OCI-M1 (cell line): ENCODE measurements around the gene TMEM170A.

ENCODE experiments used
- DNase-seq: peaks from one replicate; lab custom pipeline; 2025; lab: John Stamatoyannopoulos, UW

The TMEM170A gene

DNA sequence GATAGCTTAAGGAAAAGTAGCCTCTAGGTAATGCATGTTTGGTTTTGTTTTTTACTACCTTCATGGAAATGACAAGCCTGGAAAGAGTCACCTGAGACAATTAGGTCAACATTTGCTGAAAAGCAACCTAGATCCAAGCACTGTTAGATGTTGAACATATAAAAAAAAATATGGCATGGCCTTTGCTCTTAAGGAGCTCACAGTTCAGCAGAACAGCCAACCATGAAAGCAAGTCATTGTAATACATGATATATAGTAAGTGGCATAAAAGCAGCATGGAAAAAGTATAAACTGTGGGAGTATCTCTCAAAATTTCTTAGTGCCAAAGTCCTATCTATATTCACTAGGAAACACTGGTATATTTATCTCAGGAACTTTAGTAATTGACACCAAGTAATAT lies 62.8 kb downstream of the TMEM170A start:
- no peak for DNase-seq

DNA sequence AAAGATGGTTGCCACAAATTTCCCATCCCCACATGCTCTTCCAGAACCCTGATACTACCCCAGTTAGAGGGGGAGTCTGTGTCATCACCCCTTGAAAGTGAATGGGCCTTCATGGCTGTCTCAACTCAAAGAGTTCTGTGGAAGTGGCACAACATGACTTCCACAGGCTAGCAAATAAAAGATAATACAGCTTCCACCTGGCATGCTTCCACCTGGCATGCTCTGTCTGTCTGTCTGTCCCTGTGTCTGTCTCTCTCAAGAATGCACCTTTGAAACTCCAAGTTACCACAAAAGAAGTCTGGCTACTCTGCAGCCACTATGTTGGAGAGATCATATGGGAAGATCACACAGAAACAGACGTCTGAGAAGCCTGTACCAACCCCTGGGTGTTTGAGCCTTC lies 66.2 kb downstream of the TMEM170A start:
- DNase-seq: no peak

DNA sequence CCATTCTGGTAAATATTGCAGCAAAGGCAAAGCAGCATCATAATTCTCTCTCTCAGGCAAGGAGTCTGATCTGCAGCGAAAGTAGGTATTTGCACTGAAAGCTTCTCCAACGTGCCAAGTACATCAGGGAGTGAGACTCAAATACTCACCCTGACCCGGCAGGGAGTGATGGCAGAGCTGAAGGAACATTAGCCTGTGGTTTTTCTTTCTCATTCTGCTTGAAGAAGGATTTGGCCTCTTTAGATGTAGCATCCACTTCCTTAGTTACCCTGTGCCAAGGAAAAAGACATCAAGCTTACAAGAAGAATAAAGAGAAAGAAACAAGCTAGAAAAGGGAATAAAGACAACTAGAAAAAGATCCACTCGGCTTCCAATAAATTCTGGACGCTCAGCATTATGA lies 69.5 kb downstream of the TMEM170A start:
- DNase-seq: no peak
